Measurements from ENCODE around the gene EPAS1. TPM values are rescaled to one million over a fixed set of nuclear protein-coding genes. Genes with fewer than 3 reads are reported as not detected.

The EPAS1 gene
- total and polyA plus RNA-seq, 2 of the 8 experiments (the other 6 are each of a cell fraction or from before 2014, with no cell fraction given), result 2.0 to 4.9 TPM

- TF ChIP-seq SIX5 (IDR thresholded peaks at IDR 0.05; ENCODE audit: low read depth, low read length), result no peak
- no peak for TF ChIP-seq KDM4A (IDR thresholded peaks at IDR 0.05; ENCODE audit: low read depth, low read length, severe bottlenecking)
Observed at GRCh38 chr2:46269544-46270273, 27.5 kb upstream of the EPAS1 start (continued).
